Hematopoietic multipotent progenitor cell (in vitro differentiated cells): ENCODE data around the gene NFATC1. TPM values are rescaled to one million over a fixed set of nuclear protein-coding genes. Genes with fewer than 3 reads are reported as not detected.
"Not testable (repeated sequence)": the region's sequence is repeated elsewhere in the genome, so short reads cannot be mapped to it uniquely, and the experiment has no call there.

Experiments
- DNase-seq, 3 donors: peaks; one replicate each; pipeline ENCODE4 v3.0.0-alpha.2; 2011 to 2015; ENCODE audit warnings: low read depth in 2 of 3, low spot score in 2 of 3
- total RNA-seq: library from RNA; depleted of rRNA; stranded (reverse); fragments of >200 nt; gene quantifications from one replicate; pipeline ENCODE4 v1.2.3, GENCODE V29; 2012

Gene NFATC1
- total RNA-seq, 1 donor: 49.3 TPM

DNA sequence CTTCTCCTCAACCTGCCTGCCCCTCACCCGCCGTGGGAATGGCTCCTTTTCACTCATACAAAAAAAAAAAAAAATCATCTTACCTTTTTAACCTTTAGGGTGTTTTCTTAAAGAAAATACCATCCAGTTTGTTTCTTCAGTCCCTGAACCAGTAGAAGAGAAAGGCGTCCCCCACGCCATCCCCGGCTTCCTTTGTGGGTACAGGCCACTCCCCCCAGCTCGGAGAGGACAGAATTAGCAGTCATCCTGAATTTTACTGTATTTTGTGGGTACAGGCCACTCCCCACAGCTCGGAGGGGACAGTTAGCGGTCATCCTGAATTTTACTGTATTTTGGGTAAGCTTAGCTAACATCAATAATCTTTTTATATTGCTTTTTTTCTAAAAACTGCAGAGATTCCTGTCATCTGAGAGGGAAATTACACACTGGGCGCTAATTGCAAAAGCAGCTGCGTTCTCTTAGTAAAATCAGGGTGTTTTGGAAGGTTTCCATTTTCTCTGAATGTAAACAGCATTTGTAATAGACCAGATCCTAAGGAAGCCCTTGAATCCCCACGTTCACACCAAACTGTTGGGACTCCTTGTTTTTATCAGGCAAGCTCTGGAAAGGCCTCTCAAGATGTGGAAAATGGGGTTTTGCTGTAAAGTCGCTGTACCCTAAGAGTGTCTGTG is 72.5 kb downstream of the NFATC1 start:
- DNase-seq: peak in 1 of 3 donors; percentile 27

DNA sequence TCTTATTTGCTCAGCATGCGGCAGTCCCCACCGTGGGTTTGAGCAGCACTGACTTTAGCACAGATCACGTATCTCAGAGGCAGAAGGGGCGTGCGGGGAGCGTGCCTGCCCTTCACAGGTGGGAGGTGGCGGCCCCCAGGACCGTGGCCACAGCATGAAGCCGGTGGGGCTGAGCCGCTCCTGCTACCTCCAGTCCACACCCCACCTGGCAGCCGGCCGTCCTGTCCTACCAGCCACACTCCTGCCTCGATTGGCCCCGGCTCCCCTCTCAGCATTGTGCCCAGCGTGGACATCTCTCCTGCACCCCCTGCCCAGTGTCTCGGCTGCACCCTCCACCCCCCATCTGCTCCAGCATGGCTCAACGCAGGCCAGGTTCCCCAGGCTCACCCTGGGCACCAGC is 73.6 kb downstream of the NFATC1 start:
- DNase-seq: no peak

DNA sequence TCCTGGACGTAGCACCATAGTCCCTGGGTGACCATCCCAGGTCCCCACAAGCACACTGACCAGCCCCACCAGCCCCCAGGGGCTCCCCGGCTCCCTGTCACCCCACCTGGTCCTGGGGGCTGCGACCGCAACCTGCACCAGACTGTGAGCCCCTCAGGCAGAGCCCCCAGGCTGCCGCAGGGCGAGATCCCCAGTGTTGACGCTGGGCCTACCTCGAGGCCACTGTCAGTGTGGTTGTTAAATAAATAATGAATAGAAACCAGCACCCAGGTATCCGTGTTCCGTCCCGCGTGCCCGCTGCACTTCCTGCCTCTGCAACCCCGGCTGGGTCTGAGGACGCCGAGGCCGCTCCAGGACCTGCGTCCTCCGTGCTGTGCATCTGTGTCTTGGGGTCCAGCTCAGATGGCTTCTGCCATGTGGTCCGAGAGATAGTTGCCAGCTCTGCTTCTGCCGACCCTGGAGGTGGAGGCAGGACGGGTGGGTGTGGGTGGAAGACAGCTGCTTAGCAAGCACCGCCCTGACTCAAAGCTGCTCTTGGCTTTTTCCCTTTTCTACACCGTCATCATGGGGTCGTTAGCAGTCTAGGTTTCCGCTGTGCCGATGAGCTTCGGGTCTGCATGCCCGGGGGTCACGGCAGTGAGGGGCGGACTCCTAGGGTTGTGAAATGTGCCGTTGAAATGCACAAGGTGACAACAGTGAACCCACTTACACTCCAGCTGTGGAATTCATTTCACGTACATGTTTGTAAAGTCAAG is 74.2 kb downstream of the NFATC1 start:
- no peak for DNase-seq

DNA sequence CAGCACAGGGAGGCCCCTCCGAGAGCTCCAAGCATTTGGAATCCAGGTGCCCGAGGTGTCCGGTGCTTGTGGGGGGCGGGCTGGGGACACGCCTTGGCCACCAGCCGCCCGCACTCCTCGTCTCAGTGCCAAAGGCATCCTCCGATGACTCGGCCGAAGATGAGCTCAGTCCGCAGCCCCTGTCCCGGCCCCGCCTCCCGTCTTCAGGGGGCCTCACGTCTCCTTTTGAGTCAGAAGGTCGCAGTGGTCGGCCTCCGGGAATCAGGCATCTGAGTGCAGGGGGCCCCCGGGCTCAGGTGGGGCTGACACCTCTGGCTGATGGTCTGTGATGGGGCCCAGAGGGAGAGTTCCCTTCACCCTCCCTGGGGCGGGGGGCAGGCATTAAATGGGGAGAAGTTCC is 74.8 kb downstream of the NFATC1 start:
- DNase-seq: no peak

GRCh38 chr18:79471046-79471445 is 75.3 kb downstream of the NFATC1 start:
- no peak for DNase-seq

DNA sequence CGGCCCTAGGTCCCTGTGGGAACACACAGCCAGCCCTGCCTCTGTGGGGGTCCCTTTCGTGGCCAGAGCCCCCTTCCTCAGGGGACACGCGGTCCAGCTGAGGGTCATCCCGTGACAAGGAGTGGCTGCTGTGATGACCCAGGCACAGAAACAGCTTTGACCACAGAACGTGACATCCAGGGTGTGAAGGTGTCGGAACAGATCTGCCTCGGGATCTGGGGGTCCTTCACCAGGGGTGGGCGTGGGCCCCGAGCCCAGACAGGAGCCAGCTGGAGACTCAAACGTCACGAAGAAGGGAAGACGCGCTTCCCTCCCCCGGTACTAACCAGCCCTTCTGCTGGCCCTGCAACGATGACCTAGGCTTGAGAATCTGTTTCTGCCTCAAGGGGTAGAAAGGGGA is 75.9 kb downstream of the NFATC1 start:
- DNase-seq: no peak

DNA sequence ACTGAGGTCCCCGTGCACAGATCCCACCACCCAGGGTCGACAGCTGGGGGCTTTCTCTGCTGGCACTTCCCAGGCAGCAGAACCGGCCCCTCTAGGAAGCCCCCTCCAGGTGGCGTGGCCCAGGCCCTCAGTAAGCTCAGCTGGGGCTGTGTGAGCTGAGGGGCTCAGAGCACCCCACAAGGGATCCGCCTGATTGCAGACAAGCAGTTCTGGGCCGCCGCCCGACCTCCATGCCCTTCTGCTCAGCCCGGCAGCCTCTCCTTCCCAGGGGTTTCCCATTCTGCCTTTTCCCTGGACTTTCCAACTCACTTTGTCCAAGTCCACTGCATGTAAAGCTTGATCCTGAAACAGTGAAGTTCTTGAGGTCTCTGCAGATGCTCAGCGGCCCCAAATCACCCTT is 76.4 kb downstream of the NFATC1 start:
- no peak for DNase-seq

GRCh38 chr18:79472946-79473345 is 77.2 kb downstream of the NFATC1 start:
- no peak for DNase-seq

- no peak for DNase-seq
Measured at GRCh38 chr18:79476031-79476917, 80.5 kb downstream of the NFATC1 start.

DNA sequence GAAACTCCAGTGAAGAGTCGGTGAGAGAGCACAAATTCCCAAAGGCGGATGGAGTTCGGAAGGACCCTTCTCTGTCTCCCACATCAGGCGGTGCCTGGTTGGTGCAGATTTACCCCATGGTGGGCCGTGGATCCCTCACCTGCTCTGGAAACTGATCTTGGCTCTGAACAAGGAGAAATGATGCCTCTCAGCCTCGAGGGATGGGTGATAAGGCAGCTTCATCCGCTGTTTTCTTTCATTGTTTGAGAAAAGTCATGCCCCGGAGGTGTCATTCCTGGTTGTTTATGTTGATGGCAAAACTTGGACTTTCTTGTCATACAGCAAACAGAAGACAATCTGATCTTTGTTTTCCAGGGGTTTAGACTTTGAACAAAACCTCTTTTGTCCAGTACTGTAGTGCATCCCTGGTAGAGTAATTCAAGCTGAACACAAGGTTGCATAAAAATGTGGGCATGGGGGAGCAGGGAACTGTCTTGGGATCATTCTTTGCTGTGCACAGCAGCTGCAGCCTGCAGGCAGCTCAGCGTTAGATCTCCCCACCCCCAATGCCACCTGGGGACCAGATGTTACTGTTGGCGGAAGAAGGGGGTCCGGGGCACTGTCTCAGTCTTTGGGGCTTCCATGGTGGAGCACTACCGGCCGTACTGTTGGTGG is 81.3 kb downstream of the NFATC1 start:
- no peak for DNase-seq

DNA sequence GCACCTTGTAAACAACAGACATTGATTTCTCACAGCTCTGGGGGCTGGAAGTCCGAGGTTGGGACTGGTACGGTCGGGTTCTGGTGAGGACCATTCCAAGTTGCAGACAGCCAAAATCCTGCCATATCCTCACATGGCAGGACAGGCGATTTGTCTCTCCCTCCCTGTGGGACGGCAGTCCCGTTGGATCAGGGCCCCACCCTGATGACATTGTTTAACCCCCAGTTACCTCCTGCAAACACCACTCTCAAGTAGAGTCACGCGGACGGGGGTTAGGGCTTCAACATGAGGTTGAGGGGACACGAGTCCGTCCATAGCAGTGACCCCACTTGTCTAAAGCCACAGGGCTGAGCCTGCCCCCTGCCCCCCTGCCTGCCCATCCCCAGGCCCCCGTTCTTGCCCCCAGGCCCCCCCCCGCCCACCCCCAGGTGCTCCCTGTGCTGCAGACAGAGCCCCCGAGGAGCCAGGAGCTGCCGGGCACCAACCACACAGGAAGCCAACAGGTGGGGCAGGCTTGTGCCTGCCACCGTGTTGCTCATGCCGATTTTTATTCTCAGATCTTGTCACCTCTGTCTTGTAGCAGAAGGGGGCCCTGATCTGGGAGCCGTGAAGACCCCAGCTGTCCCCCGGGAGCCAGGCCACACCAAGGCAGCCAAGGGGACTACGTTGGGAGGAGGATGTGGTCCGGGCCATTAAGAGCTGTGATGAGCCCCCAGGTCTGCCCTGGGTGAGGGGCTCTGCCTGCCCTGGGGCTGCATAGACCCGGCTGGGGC is 82.2 kb downstream of the NFATC1 start:
- DNase-seq: no peak

DNA sequence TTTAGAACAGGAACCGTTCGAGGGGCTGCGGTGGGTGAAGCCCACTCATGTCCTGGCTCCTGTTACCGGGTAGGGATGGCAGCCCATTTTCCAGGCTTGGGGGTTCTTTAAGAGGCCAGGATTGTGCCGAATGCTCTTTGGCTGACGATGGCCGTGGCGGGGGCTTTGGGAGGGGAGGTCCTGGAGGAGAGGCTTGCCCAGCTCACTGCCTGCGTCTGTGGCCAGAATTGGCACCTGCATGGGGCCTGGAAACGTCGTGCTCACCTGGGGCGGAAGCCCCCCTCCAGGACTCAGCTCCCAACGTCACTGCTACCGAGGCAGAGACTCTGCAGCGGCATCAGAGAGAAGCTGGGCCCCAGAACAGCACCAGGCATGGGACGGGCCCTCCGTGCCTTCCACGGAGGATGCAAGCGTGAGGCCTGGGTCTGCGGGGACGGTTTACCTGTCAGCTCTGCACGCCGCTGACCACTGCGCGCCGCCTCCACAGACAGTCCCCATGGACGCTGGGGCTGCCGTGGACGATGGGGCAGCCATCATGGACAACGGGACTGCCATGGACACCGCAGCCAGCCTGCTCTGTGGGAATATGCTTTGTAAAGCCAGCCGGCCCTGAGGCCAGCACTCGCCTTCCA is 82.9 kb downstream of the NFATC1 start:
- DNase-seq: no peak

GRCh38 chr18:79479116-79479760 is 83.5 kb downstream of the NFATC1 start:
- no peak for DNase-seq

DNA sequence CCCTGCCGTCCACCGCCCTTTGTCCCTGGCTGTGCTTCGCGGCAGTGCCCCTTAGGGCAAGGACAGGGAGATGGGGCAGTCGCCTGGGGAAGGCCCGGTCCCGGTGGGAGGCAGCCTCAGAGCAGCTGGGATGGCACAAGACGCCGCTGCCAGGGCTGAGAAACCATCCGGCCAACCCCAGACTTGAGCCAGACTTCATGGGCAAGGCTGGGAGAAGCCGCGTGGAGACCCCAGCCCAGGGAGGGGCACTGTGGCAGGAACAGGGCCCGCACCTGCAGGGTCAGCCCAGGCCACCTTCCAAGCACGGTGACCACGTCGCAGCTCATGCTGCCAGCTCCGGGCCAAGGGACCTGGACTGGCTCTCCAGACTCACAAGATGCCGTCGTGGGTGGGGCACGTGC is 84.0 kb downstream of the NFATC1 start:
- no peak for DNase-seq

GRCh38 chr18:79480171-79481045 is 84.7 kb downstream of the NFATC1 start:
- no peak for DNase-seq

DNA sequence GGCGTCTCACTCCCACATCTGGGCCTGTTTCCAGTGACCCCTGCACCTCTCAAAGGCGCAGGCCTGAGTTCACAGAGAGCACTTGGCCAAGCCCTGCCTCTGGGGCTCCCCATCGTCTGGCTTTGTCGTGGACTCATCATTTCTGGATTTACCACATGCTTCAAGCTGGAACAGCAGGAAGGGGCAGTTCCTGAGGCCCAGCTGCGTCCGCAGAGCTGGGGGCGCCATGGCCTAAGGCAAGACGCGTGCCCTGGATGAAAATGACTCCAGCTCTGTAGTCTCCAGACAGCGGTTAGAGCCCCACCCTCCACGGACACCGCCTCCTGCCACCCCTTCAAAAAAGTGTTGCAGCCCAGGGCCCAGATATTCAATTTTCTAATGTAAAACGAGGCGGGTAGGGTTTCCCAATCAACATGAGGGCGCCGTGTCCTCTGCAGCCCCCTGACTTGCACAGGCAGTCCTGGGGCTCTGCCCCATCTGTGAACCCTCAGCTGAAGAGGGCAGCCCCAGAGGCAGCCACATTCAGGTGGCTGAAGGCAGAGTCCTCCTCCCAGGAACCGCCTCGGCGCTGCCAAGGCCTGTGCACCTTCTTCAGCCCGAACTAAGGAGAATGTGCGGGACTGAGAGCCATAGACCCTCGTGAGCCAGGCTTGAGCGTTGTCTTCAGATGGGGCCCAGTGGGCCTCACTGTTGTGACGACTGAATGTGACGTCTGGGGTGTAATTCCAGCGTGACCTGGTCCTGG is 85.5 kb downstream of the NFATC1 start:
- DNase-seq: no peak

DNA sequence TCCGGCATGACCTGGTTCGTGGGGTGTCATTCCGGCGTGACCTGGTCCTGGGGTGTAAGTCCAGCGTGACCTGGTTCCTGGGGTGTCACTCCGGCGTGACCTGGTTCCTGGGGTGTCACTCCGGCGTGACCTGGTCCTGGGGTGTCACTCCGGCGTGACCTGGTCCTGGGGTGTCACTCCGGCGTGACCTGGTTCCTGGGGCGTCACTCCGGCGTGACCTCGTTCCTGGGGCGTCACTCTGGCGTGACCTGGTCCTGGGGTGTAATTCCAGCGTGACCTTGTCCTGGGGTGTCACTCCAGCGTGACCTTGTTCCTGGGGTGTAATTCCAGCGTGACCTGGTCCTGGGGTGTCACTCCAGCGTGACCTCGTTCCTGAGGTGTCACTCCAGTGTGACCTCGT is 87.7 kb downstream of the NFATC1 start:
- DNase-seq: not testable (repeated sequence)
